Activated T-helper 1 cell treated with anti-CD3 and anti-CD28 coated beads, Interleukin-12 subunit alpha, Interleukin-12 subunit beta, Interleukin-2, Interleukin-4 antibody, amounts not matched to agents 30 ng/mL and 10 ng/mL and 1 ng/mL, durations not matched to agents 14 hours and 24 hours and 36 hours (primary cell): ENCODE data around the gene DBX1. TPM values are rescaled to one million over a fixed set of nuclear protein-coding genes. Genes with fewer than 3 reads are reported as not detected.
A peak's percentile ranks its signal among the peaks of the same experiment; 100 is the strongest.
"Not testable (repeated sequence)": the region's sequence is repeated elsewhere in the genome, so short reads cannot be mapped to it uniquely, and the experiment has no call there.

ENCODE experiments used
- DNase-seq: peaks from one replicate; pipeline ENCODE4 v3.0.0; 2021; ENCODE audit warnings: low spot score
- H3K27ac Mint-ChIP-seq: one replicate; pipeline ENCODE4 v1.8.0; 2021; ENCODE audit warnings: mild to moderate bottlenecking, mixed read lengths
- H3K27me3 Mint-ChIP-seq: one replicate; pipeline ENCODE4 v1.8.0; 2022; ENCODE audit warnings: mild to moderate bottlenecking, moderate library complexity, mixed read lengths; ENCODE audit not compliant: insufficient read depth
- H3K36me3 Mint-ChIP-seq: one replicate; pipeline ENCODE4 v1.8.0; 2021; ENCODE audit warnings: low read depth, mixed read lengths
- H3K4me1 Mint-ChIP-seq: one replicate; pipeline ENCODE4 v1.8.0; 2021; ENCODE audit warnings: low read depth, mixed read lengths
- H3K4me3 Mint-ChIP-seq: one replicate; pipeline ENCODE4 v1.8.0; 2021; ENCODE audit warnings: mild to moderate bottlenecking, moderate library complexity, mixed read lengths
- H3K9me3 Mint-ChIP-seq: one replicate; pipeline ENCODE4 v1.8.0; 2021; ENCODE audit warnings: mixed read lengths
- intact Hi-C: fragments of 100-400 bp; cut with micrococcal nuclease; formaldehyde crosslinking; loops from one replicate; pipeline ENCODE4 v1.15.1; 2024
- total RNA-seq: library from RNA; stranded (reverse); gene quantifications from 2 replicates; pipeline ENCODE4 v1.2.3, GENCODE V29; 2022

Gene DBX1
- total RNA-seq = not detected in 2 replicates

GRCh38 chr11:20160425-20161229, at the start of gene DBX1:
Gene DBX1, minus strand, starts transcription at chr11:20160475. Its CDS starts 151 bp downstream, at chr11:20160324.
- peaks cover 8% of the 10 kb centered on the region for H3K36me3 Mint-ChIP-seq
- no peak for DNase-seq
- no peak within 1 kb of the TSS for H3K4me3 Mint-ChIP-seq
- peaks cover 87% of the 10 kb centered on the region for H3K27me3 Mint-ChIP-seq
- H3K27ac Mint-ChIP-seq = peak within 1 kb of the TSS; percentile 72
- peaks cover 17% of the 10 kb centered on the region for H3K4me1 Mint-ChIP-seq
- intact Hi-C loops = loop anchor here (5.0 kb wide), 1 partner anchor 512 kb away; no protein-coding TSS in a partner anchor
- H3K9me3 Mint-ChIP-seq = peaks cover 14% of the 10 kb centered on the region

GRCh38 chr11:20208622-20209111, 48.4 kb upstream of the DBX1 start:
- Mint-ChIP-seq H3K4me3 (no peak overlapping the region), H3K36me3 (no peaks in the 10 kb centered on the region), H3K9me3 (no peaks in the 10 kb centered on the region), H3K27ac (no peak overlapping the region), H3K4me1 (no peaks in the 10 kb centered on the region), H3K27me3 (peaks cover 44% of the 10 kb centered on the region)
- intact Hi-C loops = loop anchor here (5.0 kb wide), 1 partner anchor 51 kb away; no protein-coding TSS in a partner anchor
- no peak for DNase-seq

GRCh38 chr11:20207781-20208621, 47.7 kb upstream of the DBX1 start:
- intact Hi-C loops = loop anchor here (5.0 kb wide), 1 partner anchor 51 kb away; no protein-coding TSS in a partner anchor
- Mint-ChIP-seq H3K4me3 (no peak overlapping the region), H3K9me3 (no peaks in the 10 kb centered on the region)

GRCh38 chr11:20205807-20206206, 45.5 kb upstream of the DBX1 start:
- Mint-ChIP-seq H3K27me3 (peaks cover 52% of the 10 kb centered on the region), H3K36me3 (no peaks in the 10 kb centered on the region), H3K9me3 (no peaks in the 10 kb centered on the region), H3K4me1 (no peaks in the 10 kb centered on the region), H3K4me3 (no peak overlapping the region), H3K27ac (no peak overlapping the region)
- no peak for DNase-seq
- intact Hi-C loops = loop anchor here (5.0 kb wide), 1 partner anchor 49 kb away; no protein-coding TSS in a partner anchor

More at GRCh38 chr11:20207781-20208621, 47.7 kb upstream of the DBX1 start:
- Mint-ChIP-seq H3K27me3 (peaks cover 47% of the 10 kb centered on the region), H3K27ac (no peak overlapping the region), H3K36me3 (no peaks in the 10 kb centered on the region), H3K4me1 (no peaks in the 10 kb centered on the region)
- DNase-seq = no peak

GRCh38 chr11:20204681-20205080, 44.4 kb upstream of the DBX1 start:
- Mint-ChIP-seq H3K4me1 (peaks cover 4% of the 10 kb centered on the region), H3K27me3 (peaks cover 46% of the 10 kb centered on the region), H3K36me3 (no peaks in the 10 kb centered on the region), H3K9me3 (no peaks in the 10 kb centered on the region), H3K27ac (no peak overlapping the region), H3K4me3 (no peak overlapping the region)
- no peak for DNase-seq
- intact Hi-C loops = loop anchor here (5.0 kb wide), 1 partner anchor 47 kb away; no protein-coding TSS in a partner anchor

- peaks cover 4% of the 10 kb centered on the region for H3K4me1 Mint-ChIP-seq
- no peaks in the 10 kb centered on the region for H3K36me3 Mint-ChIP-seq
- DNase-seq = no peak
- no peaks in the 10 kb centered on the region for H3K9me3 Mint-ChIP-seq
- peaks cover 41% of the 10 kb centered on the region for H3K27me3 Mint-ChIP-seq
- H3K4me3 Mint-ChIP-seq = no peak overlapping the region
- no peak overlapping the region for H3K27ac Mint-ChIP-seq
- intact Hi-C loops = no loop called here
These were observed 43.6 kb upstream of the DBX1 start for GRCh38 chr11:20203831-20204230.

- no peak for DNase-seq
- peaks cover 34% of the 10 kb centered on the region for H3K27me3 Mint-ChIP-seq
These were observed 41.0 kb upstream of the DBX1 start for GRCh38 chr11:20201231-20201630.

GRCh38 chr11:20200331-20200955, 40.2 kb upstream of the DBX1 start:
- peaks cover 29% of the 10 kb centered on the region for H3K27me3 Mint-ChIP-seq
- DNase-seq, intact Hi-C loops, H3K4me1 Mint-ChIP-seq, H3K36me3 Mint-ChIP-seq, H3K4me3 Mint-ChIP-seq, H3K27ac Mint-ChIP-seq, H3K9me3 Mint-ChIP-seq: not testable (repeated sequence)

More at GRCh38 chr11:20201231-20201630, 41.0 kb upstream of the DBX1 start:
- Mint-ChIP-seq H3K9me3 (no peaks in the 10 kb centered on the region), H3K4me3 (no peak overlapping the region), H3K4me1 (peaks cover 9% of the 10 kb centered on the region), H3K27ac (no peak overlapping the region), H3K36me3 (no peaks in the 10 kb centered on the region)
- intact Hi-C loops = no loop called here

- Mint-ChIP-seq H3K36me3 (no peaks in the 10 kb centered on the region), H3K4me3 (no peak overlapping the region), H3K9me3 (no peaks in the 10 kb centered on the region), H3K27ac (no peak overlapping the region), H3K27me3 (peaks cover 23% of the 10 kb centered on the region), H3K4me1 (peaks cover 9% of the 10 kb centered on the region)
- intact Hi-C loops = no loop called here
- DNase-seq = no peak
These were observed 37.6 kb upstream of the DBX1 start for GRCh38 chr11:20197881-20198280.

- Mint-ChIP-seq H3K36me3 (no peaks in the 10 kb centered on the region), H3K27me3 (peaks cover 17% of the 10 kb centered on the region), H3K4me3 (no peak overlapping the region), H3K4me1 (peaks cover 5% of the 10 kb centered on the region), H3K27ac (no peak overlapping the region), H3K9me3 (no peaks in the 10 kb centered on the region)
- DNase-seq = no peak
- intact Hi-C loops = no loop called here
These were observed 34.2 kb upstream of the DBX1 start for GRCh38 chr11:20194470-20194869.

- no peaks in the 10 kb centered on the region for H3K36me3 Mint-ChIP-seq
- peaks cover 5% of the 10 kb centered on the region for H3K4me1 Mint-ChIP-seq
- H3K27me3 Mint-ChIP-seq = peaks cover 9% of the 10 kb centered on the region
- H3K4me3 Mint-ChIP-seq = no peak overlapping the region
- H3K9me3 Mint-ChIP-seq = no peaks in the 10 kb centered on the region
- no peak for DNase-seq
- intact Hi-C loops = no loop called here
- H3K27ac Mint-ChIP-seq = no peak overlapping the region
These were observed 33.0 kb upstream of the DBX1 start for GRCh38 chr11:20193307-20193706.

- intact Hi-C loops = no loop called here
- DNase-seq = no peak
- Mint-ChIP-seq H3K27ac (no peak overlapping the region), H3K4me1 (peaks cover 1% of the 10 kb centered on the region), H3K4me3 (no peak overlapping the region), H3K27me3 (peaks cover 6% of the 10 kb centered on the region), H3K9me3 (no peaks in the 10 kb centered on the region), H3K36me3 (no peaks in the 10 kb centered on the region)
These were observed 32.4 kb upstream of the DBX1 start for GRCh38 chr11:20192641-20193040.
